Measurements from ENCODE around the gene ANK2.

GRCh38 chr4:113433116-113433515, 383.7 kb downstream of the ANK2 start:
- TF ChIP-seq CTCF (IDR thresholded peaks at IDR 0.05; ENCODE audit: low read depth, low read length) = no peak
- no peak for TF ChIP-seq POLR2A (IDR thresholded peaks at IDR 0.05; ENCODE audit: extremely low read depth, insufficient read length)
- TF ChIP-seq MAX (IDR thresholded peaks at IDR 0.05; ENCODE audit: low read depth, low read length) = no peak
- TF ChIP-seq MYC (IDR thresholded peaks at IDR 0.05; ENCODE audit: low read depth, low read length) = no peak
